Medulla oblongata (tissue), 1 donor: ENCODE results near the gene LMBR1.
"Not testable (repeated sequence)": the region's sequence is repeated elsewhere in the genome, so short reads cannot be mapped to it uniquely, and the experiment has no call there.

ENCODE experiments used
- DNase-seq: peaks from one replicate; pipeline ENCODE4 v3.0.0-alpha.2; 2015; ENCODE audit errors: extremely low spot score

LMBR1 gene

GRCh38 chr7:156759579-156760202, 133.3 kb downstream of the LMBR1 start:
- no peak for DNase-seq

GRCh38 chr7:156759143-156759542, 133.8 kb downstream of the LMBR1 start:
- no peak for DNase-seq

- DNase-seq, result no peak
Measured at GRCh38 chr7:156754201-156754600, 138.8 kb downstream of the LMBR1 start.

GRCh38 chr7:156753630-156754029, 139.4 kb downstream of the LMBR1 start:
- DNase-seq, result no peak

GRCh38 chr7:156753229-156753560, 139.8 kb downstream of the LMBR1 start:
- no peak for DNase-seq

DNA sequence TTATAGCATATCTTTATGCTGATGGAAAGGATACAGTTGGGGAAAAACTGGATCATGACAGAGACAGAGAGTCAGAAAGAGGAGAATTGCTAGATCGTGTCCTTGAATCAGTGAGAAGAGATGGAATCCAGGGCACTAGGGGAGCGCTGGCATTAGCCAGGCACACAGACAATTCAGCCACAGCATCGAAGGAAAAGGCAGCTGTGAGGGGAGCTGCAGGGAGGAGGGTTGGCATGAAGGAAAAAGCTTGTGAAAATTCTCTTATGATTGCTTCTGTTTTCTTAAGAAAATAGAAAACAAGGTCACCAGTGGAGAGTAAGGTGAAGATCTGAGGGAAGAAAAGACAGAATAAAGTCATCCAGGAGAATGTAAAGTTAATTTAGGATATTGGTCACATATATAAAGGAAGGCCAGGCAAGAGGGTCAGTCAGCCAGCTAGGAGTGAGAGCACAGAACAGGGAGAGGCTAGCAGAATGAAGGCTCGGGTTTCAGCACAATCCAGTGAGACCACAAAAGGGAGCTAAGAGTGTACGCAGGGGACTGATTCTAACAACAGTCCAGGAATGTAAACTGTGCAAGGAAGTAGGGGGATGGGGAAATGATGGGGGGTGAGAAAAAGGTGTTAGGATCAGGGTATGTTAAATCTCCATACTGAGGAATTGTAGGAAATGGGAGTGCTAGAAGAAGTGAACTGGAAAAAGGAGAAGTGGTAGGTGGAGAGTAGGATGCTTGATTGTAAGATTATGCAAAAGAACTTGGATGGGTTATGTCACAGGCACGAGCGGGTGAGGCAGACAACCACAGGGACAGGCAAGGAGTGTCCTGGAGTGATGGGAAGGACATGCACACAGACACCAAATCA, 140.4 kb downstream of the LMBR1 start:
- no peak for DNase-seq

GRCh38 chr7:156751319-156751718, 141.7 kb downstream of the LMBR1 start:
- DNase-seq, result no peak

- DNase-seq, result no peak
Measured at GRCh38 chr7:156747718-156748117, 145.3 kb downstream of the LMBR1 start.

DNA sequence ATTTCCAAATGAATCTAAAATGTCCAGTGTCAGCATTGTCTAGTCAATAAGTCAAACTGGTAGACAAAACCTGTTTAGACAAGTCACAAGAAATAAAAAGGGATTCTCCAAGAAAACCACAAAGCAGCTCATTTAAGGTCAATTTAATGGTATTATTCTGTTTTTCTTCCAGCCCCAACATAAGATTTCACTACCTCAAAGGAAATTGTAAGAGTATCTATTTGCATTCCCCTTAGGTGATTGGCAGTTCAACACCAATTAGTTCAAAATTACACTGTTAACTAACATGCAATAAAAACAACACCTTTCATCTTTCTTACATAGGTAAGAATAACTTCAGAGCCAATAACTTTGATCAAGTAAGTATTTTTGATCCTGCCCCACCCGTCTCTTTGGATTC, 146.1 kb downstream of the LMBR1 start:
- DNase-seq, result no peak

DNA sequence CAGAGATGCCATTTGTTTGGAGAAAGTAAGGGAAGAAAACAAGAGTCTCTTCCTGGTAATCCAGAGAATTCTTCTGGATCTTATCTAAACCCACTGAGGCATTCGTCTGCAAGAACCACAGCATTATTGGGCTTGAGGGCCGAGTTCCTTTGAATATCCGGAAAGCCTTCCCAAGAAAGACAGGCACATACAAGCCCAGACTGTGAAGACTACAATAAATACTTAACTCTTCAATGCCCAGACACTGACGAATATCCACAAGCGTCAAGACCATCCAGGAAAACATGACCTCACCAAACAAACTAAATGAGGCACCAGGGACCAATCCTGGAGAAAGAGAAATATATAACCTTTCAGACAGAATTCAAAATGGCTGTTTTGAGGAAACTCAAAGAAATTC, 153.4 kb downstream of the LMBR1 start:
- no peak for DNase-seq

GRCh38 chr7:156735851-156736250, 157.1 kb downstream of the LMBR1 start:
- DNase-seq, result no peak

DNA sequence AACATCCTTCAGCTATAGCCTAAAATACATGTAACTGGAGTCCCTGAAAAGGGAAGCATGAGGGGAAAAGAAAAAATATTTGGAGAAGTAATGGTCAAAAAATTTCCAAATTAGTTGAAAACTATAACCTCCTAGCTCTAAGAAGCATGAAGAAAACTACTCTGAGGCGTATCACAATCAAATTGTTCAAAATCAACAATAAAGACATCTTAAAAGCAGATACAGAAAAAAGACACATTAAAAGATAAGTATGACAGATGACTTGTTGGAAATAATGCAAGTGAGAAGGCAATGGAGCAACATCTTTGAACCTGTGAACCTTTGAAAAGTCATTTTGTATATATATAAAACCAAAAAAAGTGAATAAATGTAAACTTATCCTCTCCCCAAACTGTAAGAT, 159.3 kb downstream of the LMBR1 start:
- DNase-seq, result no peak

DNA sequence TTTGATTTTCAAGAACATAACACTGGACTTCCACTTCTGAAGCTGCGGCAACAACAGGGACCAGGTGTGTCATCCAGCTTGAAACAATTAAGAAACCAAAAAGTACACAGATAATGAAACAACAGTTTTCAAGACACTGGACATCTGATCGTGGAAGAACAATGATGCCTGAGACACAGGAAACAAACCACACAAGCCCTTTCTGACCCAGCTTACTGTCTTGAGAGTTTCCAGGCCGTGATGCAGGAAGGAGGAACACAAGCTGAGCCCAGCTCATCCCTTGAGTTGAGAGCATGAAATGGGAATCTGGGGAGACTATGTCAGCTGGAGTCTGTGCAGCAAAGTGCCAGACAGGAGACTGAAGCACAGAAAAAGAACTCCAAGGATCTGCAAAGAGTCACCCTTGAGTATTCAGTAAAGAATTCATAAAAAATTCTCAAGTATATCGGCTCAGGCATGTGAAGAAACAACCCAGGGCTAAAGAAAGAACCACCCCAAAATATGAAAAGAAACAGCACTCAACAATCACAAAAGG, 160.8 kb downstream of the LMBR1 start:
- no peak for DNase-seq

GRCh38 chr7:156731651-156732050, 161.3 kb downstream of the LMBR1 start:
- no peak for DNase-seq

GRCh38 chr7:156725936-156726335, 167.0 kb downstream of the LMBR1 start:
- DNase-seq, result no peak

DNA sequence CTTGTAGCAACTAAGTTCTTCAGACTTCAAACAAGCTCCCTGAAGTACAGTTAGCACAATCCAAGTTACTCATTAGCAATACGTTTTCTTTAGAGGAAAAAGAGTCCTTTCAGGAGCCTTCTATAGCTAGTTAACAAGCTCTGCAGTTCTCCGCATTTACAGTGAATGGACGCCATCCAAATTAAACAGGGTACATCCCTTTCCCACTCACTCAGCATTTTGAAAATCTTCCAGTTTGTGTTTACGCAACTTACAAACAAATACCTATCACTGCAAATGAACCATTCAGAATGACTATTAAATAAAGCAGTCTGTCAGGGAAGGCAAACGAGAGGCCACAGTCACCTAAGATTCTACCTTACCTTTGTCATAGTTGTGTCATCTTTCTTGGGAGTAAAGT, 167.9 kb downstream of the LMBR1 start:
- no peak for DNase-seq

DNA sequence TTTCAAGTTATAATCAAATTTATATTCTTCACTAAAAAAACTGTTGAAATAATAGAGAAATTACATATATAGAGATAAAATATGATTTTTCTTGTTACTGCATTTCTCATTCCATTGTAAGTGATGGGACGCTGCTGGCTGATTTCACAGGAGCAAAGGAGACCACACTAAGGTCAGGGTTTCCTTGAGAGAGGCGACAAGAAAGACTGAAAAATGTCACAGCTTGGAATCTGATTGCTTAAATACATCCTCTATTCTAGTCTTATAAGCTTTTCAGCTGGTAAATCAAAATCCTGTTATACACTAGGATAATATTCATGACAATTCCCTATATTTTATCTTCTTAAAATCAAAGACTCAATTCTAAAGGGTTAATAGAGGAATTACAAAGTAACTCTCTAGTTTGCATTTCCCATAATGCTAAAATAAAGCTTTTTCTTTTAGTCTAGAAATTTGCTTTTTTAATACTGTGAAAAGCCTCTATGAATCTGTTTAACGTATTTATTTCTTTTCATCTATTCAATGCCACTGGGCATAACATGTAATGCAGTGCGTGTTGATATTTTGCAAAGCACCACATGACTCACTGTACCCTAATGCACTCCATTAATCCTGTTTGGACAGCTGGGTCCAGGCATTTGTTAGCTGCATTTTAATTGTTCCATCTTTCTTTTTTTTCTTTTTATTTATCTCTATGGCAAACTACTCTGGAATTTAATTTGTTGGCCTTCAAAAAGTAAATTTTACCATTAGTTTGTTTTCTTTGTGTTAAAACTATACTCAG, 170.7 kb downstream of the LMBR1 start:
- no peak for DNase-seq

DNA sequence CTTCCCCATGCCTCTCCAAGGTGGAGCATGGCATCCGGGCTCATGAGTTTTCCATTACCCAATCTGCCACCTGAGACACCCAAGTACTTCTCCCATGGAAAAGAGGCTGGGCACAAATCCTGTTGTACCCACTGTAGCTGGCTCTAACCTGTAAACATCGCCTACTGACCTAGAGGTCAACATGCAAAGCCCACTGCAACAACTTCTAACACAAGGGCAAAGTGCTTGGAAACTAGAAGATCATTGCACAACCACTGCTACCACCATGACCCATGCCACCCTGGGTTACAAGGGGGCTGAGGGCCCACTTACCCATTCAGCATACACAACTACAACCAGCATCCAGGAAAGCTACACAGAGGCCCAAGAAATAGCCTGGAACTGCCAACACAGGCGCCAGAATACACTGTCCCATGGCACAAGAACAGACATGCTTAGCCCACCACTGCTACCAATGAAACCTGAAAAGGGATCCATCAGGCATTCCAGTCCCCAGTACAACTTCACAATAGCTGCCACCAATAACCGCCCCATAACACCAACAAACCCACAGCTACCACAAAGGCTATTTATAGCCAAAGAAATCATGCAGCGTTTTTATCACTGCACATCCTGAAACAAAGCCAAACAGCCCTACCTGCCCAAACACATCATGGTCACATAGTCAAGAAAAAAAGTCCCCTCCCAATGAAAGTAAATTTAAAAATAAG, 189.1 kb downstream of the LMBR1 start:
- DNase-seq, result no peak

DNA sequence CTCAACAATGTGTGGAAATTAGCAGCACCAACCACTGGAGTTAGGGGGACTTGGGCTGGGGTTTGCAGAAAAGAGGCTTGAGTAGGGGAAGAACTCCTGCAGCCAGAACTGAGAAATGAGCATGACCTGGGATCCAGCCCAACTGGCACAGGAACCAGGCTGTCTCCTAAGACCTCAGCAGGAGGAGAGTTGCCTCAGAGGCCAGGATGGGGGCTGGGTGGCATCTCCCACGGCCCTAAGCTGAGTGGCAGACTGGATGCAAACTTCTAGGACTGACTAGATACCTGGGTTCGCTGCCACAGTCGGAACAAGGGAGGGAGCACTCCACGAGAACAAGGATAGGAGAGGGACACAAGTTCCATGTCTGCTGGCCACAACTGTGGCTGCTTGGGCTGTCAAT, 189.8 kb downstream of the LMBR1 start:
- DNase-seq, result peak; percentile 4

GRCh38 chr7:156702399-156702798, 190.6 kb downstream of the LMBR1 start:
- no peak for DNase-seq

GRCh38 chr7:156701787-156702186, 191.2 kb downstream of the LMBR1 start:
- DNase-seq, result not testable (repeated sequence)

GRCh38 chr7:156698512-156698911, 194.5 kb downstream of the LMBR1 start:
- DNase-seq, result not testable (repeated sequence)
